ENCODE results near the gene PLA2G2A. TPM values are rescaled to one million over a fixed set of nuclear protein-coding genes. Genes with fewer than 3 reads are reported as not detected.

Gene PLA2G2A
- total RNA-seq, 4 donors from 2014 or later: 6.4 to 69.0 (median 26.7) TPM

- Histone ChIP-seq H3K4me1 (no peaks in the 10 kb centered on the region), H3K27ac (no peak overlapping the region), H3K9me3 (no peaks in the 10 kb centered on the region), H3K36me3 (no peaks in the 10 kb centered on the region), H3K4me3 (no peak overlapping the region), H3K27me3 (peaks cover 8% of the 10 kb centered on the region)
- 85% methylated on average over 4 of the region's 4 CpGs for WGBS
- no peak for TF ChIP-seq EP300 (IDR thresholded peaks at IDR 0.05)
- no peak for TF ChIP-seq POLR2A (IDR thresholded peaks at IDR 0.05)
- no peak for TF ChIP-seq CTCF (IDR thresholded peaks at IDR 0.05)
- TF ChIP-seq POLR2AphosphoS5 (IDR thresholded peaks at IDR 0.05): no peak
- DNase-seq (ENCODE audit: low spot score in 2 of 2): no peak
Observed at GRCh38 chr1:19963636-19964035, 15.8 kb downstream of the PLA2G2A start.

- Histone ChIP-seq H3K9me3 (no peaks in the 10 kb centered on the region), H3K36me3 (no peaks in the 10 kb centered on the region), H3K27me3 (peaks cover 11% of the 10 kb centered on the region), H3K27ac (no peak overlapping the region), H3K4me1 (peaks cover 7% of the 10 kb centered on the region), H3K4me3 (no peak overlapping the region)
- TF ChIP-seq POLR2AphosphoS5 (IDR thresholded peaks at IDR 0.05) (no peak), POLR2A (IDR thresholded peaks at IDR 0.05) (no peak), CTCF (IDR thresholded peaks at IDR 0.05) (no peak), EP300 (IDR thresholded peaks at IDR 0.05) (no peak)
- WGBS: 48% methylated on average over 5 of the region's 5 CpGs
- DNase-seq (ENCODE audit: low spot score in 2 of 2): no peak
Observed at GRCh38 chr1:19960591-19960990, 18.8 kb downstream of the PLA2G2A start.

GRCh38 chr1:19957779-19958178, 21.6 kb downstream of the PLA2G2A start:
- Histone ChIP-seq H3K27ac (no peak overlapping the region), H3K27me3 (peaks cover 8% of the 10 kb centered on the region), H3K4me3 (no peak overlapping the region), H3K4me1 (peaks cover 10% of the 10 kb centered on the region), H3K9me3 (no peaks in the 10 kb centered on the region), H3K36me3 (no peaks in the 10 kb centered on the region)
- no peak for DNase-seq (ENCODE audit: low spot score in 2 of 2)
- 79% methylated on average over 4 of the region's 4 CpGs for WGBS
- TF ChIP-seq POLR2AphosphoS5 (IDR thresholded peaks at IDR 0.05) (no peak), EP300 (IDR thresholded peaks at IDR 0.05) (no peak), POLR2A (IDR thresholded peaks at IDR 0.05) (no peak), CTCF (IDR thresholded peaks at IDR 0.05) (no peak)

- H3K27me3 ChIP-seq: peaks cover 6% of the 10 kb centered on the region
- WGBS: 45% methylated on average over 11 of the region's 11 CpGs
- no peaks in the 10 kb centered on the region for H3K36me3 ChIP-seq
- H3K27ac ChIP-seq: no peak overlapping the region
- peaks cover 10% of the 10 kb centered on the region for H3K4me1 ChIP-seq
- TF ChIP-seq EP300 (IDR thresholded peaks at IDR 0.05): no peak
- no peak for TF ChIP-seq CTCF (IDR thresholded peaks at IDR 0.05)
- TF ChIP-seq POLR2A (IDR thresholded peaks at IDR 0.05): no peak
- TF ChIP-seq POLR2AphosphoS5 (IDR thresholded peaks at IDR 0.05): no peak
- no peaks in the 10 kb centered on the region for H3K9me3 ChIP-seq
- H3K4me3 ChIP-seq: no peak overlapping the region
- DNase-seq (ENCODE audit: low spot score in 2 of 2): no peak
Observed at GRCh38 chr1:19955534-19956170, 23.8 kb downstream of the PLA2G2A start.

- Histone ChIP-seq H3K27me3 (peaks cover 6% of the 10 kb centered on the region), H3K9me3 (no peaks in the 10 kb centered on the region), H3K4me1 (peaks cover 10% of the 10 kb centered on the region), H3K27ac (no peak overlapping the region), H3K36me3 (no peaks in the 10 kb centered on the region), H3K4me3 (no peak overlapping the region)
- DNase-seq (ENCODE audit: low spot score in 2 of 2): no peak
- 86% methylated on average over 2 of the region's 2 CpGs for WGBS
- no peak for TF ChIP-seq POLR2A (IDR thresholded peaks at IDR 0.05)
- no peak for TF ChIP-seq CTCF (IDR thresholded peaks at IDR 0.05)
- TF ChIP-seq POLR2AphosphoS5 (IDR thresholded peaks at IDR 0.05): no peak
- no peak for TF ChIP-seq EP300 (IDR thresholded peaks at IDR 0.05)
Observed at GRCh38 chr1:19954059-19954458, 25.4 kb downstream of the PLA2G2A start.

Measured in suprapubic skin (tissue), 4 donors.